Stimulated activated naive CD8-positive, alpha-beta T cell treated with anti-CD3 and anti-CD28 coated beads, Interleukin-15, amount 100 ng/mL, for 72 hours (primary cell): ENCODE data around the gene KRTAP4-9.
"Not testable (repeated sequence)": the region's sequence is repeated elsewhere in the genome, so short reads cannot be mapped to it uniquely, and the experiment has no call there.

ENCODE experiments used
- ATAC-seq: fragments of 150-1000 bp; cut with Tn5 transposase; 2 replicates; pipeline ENCODE4 v1.10.0; 2021; ENCODE audit warnings: mild to moderate bottlenecking, moderate library complexity
- DNase-seq, 2 donors: peaks; one replicate each; pipeline ENCODE4 v3.0.0; 2021 to 2022
- H3K27ac Mint-ChIP-seq, 2 donors: one replicate each; pipeline ENCODE4 v1.8.0; 2022; ENCODE audit warnings: mild to moderate bottlenecking in 2 of 2, mixed read lengths in 2 of 2, moderate library complexity in 2 of 2
- H3K27me3 Mint-ChIP-seq: one replicate; pipeline ENCODE4 v1.8.0; 2022; ENCODE audit warnings: mixed read lengths
- H3K4me1 Mint-ChIP-seq: one replicate; pipeline ENCODE4 v1.8.0; 2022; ENCODE audit warnings: mild to moderate bottlenecking, mixed read lengths
- H3K4me3 Mint-ChIP-seq, 2 donors: one replicate each; pipeline ENCODE4 v1.8.0; 2022; ENCODE audit warnings: mild to moderate bottlenecking in 2 of 2, mixed read lengths in 2 of 2, moderate library complexity in 1 of 2
- H3K9me3 Mint-ChIP-seq, 2 donors: one replicate each; pipeline ENCODE4 v1.8.0; 2022; ENCODE audit warnings: mixed read lengths in 2 of 2

The KRTAP4-9 gene

DNA sequence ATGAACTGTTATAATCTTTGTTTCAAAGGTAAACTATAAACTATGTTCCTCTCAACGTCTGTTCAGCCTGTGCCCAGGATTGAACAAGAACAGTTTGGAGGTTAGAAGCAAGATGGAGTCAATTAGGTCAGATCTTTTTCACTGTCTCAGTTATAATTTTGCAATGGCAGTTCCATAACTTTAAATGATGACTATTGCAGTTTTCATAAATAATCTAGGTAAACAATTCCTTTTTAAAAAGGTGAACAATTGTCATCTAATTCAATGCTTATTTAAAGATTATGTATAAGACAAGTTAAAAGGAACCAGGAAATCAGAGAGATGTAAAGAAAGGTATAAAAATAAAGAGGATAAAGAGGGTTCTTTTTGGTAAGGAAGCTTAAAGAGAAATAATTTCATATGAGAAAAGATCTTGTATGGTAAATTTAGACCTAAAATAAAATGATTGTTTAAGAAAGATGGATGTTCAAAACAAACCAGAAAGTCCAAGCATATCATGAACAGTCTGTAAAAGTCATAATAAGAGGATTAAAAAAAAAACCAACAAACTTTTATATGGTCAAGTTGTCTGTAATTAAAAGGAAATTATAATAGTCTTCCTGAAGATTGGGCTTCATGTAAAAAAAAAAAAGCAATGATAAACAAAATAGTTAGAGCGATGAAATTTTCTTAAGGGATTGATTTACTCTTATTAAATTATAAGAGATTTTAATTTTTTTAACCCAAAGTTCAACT is 6.1 kb downstream of the KRTAP4-9 start:
- peaks cover 19% of the 10 kb centered on the region for H3K4me1 Mint-ChIP-seq
- no peaks in the 10 kb centered on the region for H3K27me3 Mint-ChIP-seq
- no peak overlapping the region for H3K27ac Mint-ChIP-seq
- DNase-seq: no peak
- peaks cover 0 to 12% of the 10 kb centered on the region in 2 donors for H3K9me3 Mint-ChIP-seq
- no peak for ATAC-seq
- H3K4me3 Mint-ChIP-seq: no peak overlapping the region

DNA sequence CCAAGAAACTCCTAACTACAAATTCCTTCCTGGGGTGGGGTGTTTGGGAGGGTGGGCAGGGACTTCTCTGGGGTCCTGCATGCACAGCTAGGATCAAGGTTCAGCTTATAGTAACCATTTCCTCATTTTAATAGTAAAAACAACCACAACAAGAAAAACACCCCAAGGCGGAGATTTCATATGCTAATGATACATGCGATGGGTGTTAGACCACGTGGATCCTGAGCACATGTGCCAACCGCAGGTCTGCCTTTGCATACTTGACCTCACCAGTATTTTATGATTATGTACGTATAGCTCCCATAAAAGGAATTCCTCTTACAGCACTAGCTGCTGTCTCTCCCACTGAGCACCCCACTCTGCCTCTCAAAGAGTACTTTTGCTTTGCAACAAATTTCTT is 11.1 kb downstream of the KRTAP4-9 start:
- ATAC-seq (no peak), DNase-seq (no peak)
- no peak overlapping the region for H3K4me3 Mint-ChIP-seq
- H3K4me1 Mint-ChIP-seq: peaks cover 25% of the 10 kb centered on the region
- H3K27ac Mint-ChIP-seq: no peak overlapping the region
- H3K9me3 Mint-ChIP-seq: peaks cover 0 to 6% of the 10 kb centered on the region in 2 donors
- H3K27me3 Mint-ChIP-seq: no peaks in the 10 kb centered on the region

DNA sequence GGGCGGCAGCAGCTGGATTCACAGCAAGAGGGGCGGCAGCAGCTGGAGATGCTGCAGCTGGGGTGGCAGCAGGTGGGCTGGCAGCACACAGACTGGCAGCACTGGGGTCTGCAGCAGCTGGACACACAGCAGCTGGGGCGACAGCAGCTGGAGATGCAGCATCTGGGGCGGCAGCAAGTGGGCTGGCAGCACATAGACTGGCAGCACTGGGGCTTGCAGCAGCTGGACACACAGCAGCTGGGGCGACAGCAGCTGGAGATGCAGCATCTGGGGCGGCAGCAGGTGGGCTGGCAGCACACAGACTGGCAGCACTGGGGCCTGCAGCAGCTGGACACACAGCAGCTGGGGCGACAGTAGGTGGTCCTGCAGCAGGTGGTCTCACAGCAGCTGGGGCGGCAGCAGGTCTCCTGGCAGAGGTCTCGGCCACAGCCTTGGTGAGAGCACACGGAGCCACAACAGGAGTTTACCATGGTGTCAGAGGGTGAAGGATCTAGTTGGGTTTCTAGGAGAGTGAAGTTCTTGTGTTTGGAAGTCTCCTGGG is 12.7 kb downstream of the KRTAP4-9 start, which contains the start of gene KRTAP4-11:
Gene KRTAP4-11 (minus strand): TSS at position 528 of the 541 bp plus-strand sequence. CDS start 58 bp downstream, at position 470.
- H3K4me3 Mint-ChIP-seq, ATAC-seq, H3K27ac Mint-ChIP-seq, H3K9me3 Mint-ChIP-seq, H3K27me3 Mint-ChIP-seq, DNase-seq: not testable (repeated sequence)
- H3K4me1 Mint-ChIP-seq: peaks cover 27% of the 10 kb centered on the region

DNA sequence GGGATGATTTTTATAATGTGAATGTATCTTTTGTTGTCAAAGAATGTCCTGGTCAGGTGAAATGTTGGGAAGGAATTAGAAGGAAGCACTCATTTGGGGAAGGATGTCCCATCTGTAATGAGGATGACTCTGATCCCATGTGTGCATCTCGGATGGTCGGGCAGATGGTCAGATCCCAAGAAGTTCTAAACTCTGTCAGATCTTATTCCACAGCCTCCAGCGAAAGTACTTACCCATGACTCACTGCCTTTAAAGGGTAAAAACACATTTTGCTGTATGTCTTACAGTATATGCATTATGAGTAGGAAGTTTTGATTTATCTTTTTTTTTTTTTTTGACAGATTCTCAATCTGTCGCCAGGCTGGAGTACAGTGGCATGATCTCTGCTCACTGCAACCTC is 13.5 kb downstream of the KRTAP4-9 start:
- Mint-ChIP-seq H3K27ac (no peak overlapping the region), H3K27me3 (no peaks in the 10 kb centered on the region), H3K9me3 (peaks cover 0 to 7% of the 10 kb centered on the region in 2 donors), H3K4me3 (no peak overlapping the region), H3K4me1 (peaks cover 35% of the 10 kb centered on the region)
- no peak for ATAC-seq
- no peak for DNase-seq

DNA sequence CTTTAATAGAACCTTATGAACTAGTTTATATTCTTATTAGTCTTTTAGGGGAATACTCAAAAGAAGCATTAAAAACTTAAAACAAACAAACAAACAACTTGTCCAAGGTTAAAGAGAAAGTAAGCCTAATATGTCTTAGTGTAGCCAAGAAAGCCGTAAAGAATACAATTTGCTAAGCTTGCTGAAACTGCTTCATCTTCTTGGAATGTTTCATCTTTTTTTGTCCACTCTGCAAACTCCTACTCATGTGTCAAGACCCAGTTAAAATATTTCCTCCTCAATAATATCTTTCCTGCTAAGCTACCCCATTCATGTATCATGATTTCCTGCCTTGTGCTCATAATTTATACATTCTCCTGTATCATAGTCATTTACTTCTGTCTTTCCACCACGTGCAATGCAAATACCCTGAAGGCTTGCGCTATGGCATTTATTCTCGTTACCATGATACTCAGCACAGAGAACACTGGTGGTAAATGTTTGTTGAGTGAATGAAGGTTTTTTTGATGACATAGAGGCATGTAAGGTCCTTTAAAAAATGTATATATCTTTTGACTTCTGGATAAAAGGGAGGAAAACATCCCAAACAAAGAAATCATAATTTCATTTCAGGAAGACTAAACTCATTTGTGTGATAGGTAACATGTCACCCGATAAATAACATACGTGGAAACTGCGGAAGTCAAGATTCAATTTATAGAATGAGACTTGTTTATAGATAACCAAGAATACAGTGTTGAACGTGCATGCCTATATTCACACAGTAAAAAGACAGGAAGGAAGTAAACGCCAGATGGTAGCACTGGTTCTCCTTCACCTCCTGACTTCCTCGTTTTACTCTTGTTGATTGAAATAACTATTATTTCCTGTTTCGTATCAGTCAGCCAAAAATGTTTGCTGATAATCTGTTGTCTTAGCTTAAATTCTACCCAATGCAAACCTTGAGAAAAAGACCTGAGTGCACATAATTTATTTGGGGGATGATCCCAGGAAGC is 14.8 kb downstream of the KRTAP4-9 start:
- DNase-seq, H3K9me3 Mint-ChIP-seq, H3K27me3 Mint-ChIP-seq: not testable (repeated sequence)
- Mint-ChIP-seq H3K27ac (peak overlapping the region; percentile 89 to 91), H3K4me3 (peak overlapping the region; percentile 29 to 60), H3K4me1 (peaks cover 48% of the 10 kb centered on the region)
- ATAC-seq: peak; percentile 45

DNA sequence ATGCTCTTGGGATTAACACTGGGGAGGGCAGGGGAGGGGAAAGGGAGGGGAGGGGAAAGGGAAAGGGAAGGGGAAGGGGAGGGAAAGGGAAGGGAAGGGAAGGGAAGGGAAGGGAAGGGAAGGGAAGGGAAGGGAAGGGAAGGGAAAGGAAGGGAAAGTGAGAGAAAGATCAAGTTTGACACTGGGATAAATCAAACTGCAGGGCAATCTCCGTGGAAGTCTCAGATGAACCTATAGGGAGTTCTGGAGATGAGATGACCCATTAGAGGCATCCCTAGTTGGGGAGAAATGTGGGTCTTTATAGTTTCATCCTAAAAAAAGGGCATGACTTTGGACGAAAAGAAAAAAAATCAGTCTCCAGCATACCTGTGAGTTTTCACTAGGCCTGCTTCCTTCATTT is 16.6 kb downstream of the KRTAP4-9 start:
- Mint-ChIP-seq H3K4me1 (peaks cover 59% of the 10 kb centered on the region), H3K4me3 (no peak overlapping the region), H3K27ac (no peak overlapping the region), H3K27me3 (no peaks in the 10 kb centered on the region), H3K9me3 (peaks cover 0 to 7% of the 10 kb centered on the region in 2 donors)
- no peak for ATAC-seq
- no peak for DNase-seq

DNA sequence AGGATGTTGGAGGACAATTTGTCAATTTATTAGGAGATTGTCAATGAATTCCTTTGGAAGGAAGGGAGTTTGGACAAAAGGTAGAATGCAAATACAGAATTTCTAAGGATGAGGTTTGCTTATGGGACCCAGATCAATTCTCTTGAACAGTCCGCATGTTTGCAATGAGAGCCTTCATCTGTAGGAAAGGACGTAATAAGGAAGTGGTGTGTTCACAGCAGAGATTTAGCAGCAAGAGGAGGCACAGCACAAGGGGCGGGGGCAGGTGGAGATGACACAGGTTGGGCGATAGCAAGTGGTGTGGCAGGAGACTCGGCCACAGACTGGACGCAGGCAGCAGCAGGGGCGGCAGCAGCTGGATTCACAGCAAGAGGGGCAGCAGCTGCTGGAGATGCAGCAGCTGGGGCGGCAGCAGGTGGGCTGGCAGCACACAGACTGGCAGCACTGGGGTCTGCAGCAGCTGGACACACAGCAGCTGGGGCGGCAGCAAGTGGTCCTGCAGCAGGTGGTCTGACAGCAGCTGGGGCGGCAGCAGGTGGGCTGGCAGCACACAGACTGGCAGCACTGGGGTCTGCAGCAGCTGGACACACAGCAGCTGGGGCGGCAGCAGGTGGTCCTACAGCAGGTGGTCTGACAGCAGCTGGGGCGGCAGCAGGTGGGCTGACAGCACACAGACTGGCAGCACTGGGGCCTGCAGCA is 18.3 kb downstream of the KRTAP4-9 start:
- not testable (repeated sequence) for ATAC-seq, DNase-seq, H3K9me3 Mint-ChIP-seq, H3K27me3 Mint-ChIP-seq
- Mint-ChIP-seq H3K27ac (peak overlapping the region in 1 of 2 donors; percentile 76), H3K4me1 (peaks cover 61% of the 10 kb centered on the region), H3K4me3 (peak overlapping the region; percentile 72)

DNA sequence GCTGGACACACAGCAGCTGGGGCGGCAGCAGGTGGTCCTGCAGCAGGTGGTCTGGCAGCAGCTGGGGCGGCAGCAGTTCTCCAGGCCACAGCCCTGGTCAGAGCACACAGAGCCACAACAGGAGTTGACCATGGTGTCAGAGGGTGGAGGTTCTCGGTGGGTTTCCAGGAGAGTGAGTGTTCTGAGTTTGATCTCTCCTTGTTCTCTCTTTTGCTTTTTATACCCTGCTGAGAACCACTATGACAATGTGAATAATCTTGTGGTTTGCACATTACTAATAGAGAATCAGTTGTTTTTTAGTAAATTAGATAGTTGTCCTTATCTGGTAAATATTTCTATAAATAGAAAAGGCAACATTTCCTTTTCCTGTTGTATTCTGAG is 18.8 kb downstream of the KRTAP4-9 start, which contains the start of gene KRTAP4-12:
Gene KRTAP4-12 (minus strand): TSS at position 192 of the 381 bp plus-strand sequence. CDS start 60 bp downstream, at position 132.
- not testable (repeated sequence) for H3K9me3 Mint-ChIP-seq, H3K27me3 Mint-ChIP-seq, ATAC-seq, DNase-seq
- Mint-ChIP-seq H3K27ac (peak within 1 kb of the TSS in 1 of 2 donors; percentile 76), H3K4me1 (peaks cover 62% of the 10 kb centered on the region), H3K4me3 (peak within 1 kb of the TSS; percentile 72)

DNA sequence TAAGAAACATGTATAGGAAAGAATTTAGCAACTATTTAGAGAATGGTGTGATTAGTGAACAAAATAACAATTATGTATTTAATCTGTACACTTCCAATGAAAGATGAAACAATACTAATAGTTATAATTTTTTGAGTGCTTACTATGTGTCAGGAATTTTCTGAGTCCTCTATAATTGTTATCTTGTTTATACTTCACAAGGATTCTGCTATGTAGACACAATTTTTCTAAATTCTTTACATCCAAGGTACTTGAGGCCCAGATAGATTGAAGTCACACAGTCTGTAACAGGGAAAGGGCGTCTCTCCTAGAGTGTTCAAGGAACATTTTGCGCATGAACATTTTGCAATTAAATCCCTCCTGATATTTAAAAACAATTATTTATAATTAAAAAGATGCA is 19.9 kb downstream of the KRTAP4-9 start:
- H3K27me3 Mint-ChIP-seq: no peaks in the 10 kb centered on the region
- H3K9me3 Mint-ChIP-seq: peaks cover 0 to 7% of the 10 kb centered on the region in 2 donors
- peaks cover 65% of the 10 kb centered on the region for H3K4me1 Mint-ChIP-seq
- no peak for ATAC-seq
- no peak overlapping the region for H3K27ac Mint-ChIP-seq
- no peak for DNase-seq
- no peak overlapping the region for H3K4me3 Mint-ChIP-seq

DNA sequence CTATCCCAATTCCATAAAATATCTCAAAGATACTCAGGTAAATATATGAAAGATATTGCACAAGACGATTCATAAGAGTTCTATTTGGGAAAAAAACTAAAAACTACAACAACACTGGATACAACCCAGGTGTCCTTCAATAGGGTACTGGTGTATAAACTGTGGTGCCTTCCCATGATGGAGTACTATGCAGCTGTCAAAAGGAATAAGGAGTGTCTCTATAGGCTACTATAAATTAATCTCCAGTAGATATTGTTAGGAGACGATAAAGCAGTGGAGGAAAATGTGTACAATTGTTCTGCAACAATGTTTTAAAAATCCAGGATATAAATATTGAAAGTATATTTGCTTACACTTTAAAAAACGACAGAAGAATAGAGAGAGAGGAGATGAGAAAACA is 21.2 kb downstream of the KRTAP4-9 start:
- H3K4me1 Mint-ChIP-seq: peaks cover 68% of the 10 kb centered on the region
- DNase-seq: no peak
- no peak for ATAC-seq
- H3K9me3 Mint-ChIP-seq: peaks cover 0 to 3% of the 10 kb centered on the region in 2 donors
- no peaks in the 10 kb centered on the region for H3K27me3 Mint-ChIP-seq
- no peak overlapping the region for H3K27ac Mint-ChIP-seq
- H3K4me3 Mint-ChIP-seq: no peak overlapping the region

DNA sequence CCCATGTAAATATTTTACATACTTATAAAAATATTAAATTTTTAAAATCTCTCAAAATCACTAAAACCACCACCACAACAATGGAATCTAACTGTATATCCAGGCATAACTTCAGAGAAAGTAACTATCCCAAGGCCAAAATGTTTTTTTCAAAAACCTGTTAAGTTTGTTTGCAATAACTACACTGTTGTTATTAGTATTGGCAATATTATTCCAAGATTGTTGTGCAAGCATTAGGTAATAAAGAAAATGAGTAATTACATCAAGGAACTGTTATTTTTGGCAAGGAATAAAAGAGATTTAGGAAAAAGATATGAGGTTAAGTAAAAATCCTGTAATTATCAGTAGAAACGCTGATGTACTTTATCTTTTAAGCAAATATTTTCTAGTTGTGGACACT is 22.2 kb downstream of the KRTAP4-9 start:
- DNase-seq (no peak), ATAC-seq (no peak)
- peaks cover 0 to 1% of the 10 kb centered on the region in 2 donors for H3K9me3 Mint-ChIP-seq
- H3K27ac Mint-ChIP-seq: no peak overlapping the region
- H3K4me1 Mint-ChIP-seq: peaks cover 77% of the 10 kb centered on the region
- H3K27me3 Mint-ChIP-seq: no peaks in the 10 kb centered on the region
- no peak overlapping the region for H3K4me3 Mint-ChIP-seq

DNA sequence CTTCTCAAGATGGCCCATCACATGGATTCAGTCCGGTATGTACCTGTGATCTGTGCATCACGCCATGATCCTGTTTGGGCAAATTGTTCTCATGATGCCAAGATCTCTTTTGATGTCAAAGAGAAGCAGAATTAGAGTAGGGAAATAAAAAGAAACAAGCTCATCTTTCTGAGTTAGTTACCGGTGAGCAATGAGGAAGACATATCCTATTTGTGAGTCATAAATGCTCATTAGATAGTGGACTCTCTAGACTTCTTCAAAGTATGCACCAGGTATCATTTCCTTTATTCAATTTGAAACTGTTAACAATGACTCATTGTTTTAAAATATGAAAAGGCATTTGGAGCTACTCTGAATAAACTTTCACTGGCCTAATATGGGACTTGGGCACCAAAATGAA is 26.8 kb downstream of the KRTAP4-9 start:
- Mint-ChIP-seq H3K4me1 (peaks cover 52% of the 10 kb centered on the region), H3K27me3 (no peaks in the 10 kb centered on the region), H3K4me3 (no peak overlapping the region), H3K27ac (no peak overlapping the region), H3K9me3 (no peaks in the 10 kb centered on the region)
- ATAC-seq (peak; percentile 61), DNase-seq (no peak)

DNA sequence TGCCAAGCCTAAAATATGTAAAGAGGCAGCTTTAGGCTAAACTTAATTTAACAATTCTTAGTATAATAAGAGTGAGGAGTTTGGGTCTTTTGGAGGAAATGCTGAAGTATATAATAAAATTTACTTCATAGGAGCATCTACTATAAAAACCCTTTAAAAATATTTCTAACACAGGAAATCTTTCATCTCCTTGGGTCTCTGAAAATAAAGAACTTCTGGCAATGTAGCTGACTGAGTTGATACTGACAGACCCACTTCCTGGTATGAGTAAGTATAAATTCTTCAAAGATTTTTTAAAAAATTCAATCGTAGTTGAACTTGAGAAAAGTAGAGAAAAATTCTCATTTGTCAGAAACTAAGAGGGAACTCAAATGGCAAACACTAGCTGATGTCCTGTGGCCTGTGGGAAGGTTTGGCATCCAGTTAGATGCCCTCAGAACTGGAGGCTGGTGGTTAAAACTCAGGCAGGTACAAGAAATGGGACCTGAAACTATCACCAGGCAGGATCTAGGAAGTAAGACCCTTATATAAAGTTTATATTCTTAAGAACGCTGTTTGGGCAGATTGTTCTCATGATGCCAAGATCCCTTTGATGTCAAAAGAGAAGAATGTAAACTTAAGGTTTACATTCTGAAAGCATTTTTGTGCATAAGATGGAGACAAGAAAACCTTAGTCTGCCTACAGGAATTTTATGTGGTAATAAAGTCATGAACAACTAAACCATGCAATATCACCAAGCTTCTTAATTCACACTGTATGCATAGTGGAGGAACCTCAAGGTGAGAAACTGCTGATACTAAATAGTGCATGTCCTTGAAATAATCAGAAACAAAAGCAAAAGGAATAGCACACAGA is 28.9 kb downstream of the KRTAP4-9 start:
- no peaks in the 10 kb centered on the region for H3K27me3 Mint-ChIP-seq
- ATAC-seq (no peak), DNase-seq (no peak)
- H3K4me3 Mint-ChIP-seq: peak overlapping the region in 1 of 2 donors; percentile 70
- H3K27ac Mint-ChIP-seq: peak overlapping the region in 1 of 2 donors; percentile 75
- peaks cover 41% of the 10 kb centered on the region for H3K4me1 Mint-ChIP-seq
- H3K9me3 Mint-ChIP-seq: peaks cover 0 to 7% of the 10 kb centered on the region in 2 donors

DNA sequence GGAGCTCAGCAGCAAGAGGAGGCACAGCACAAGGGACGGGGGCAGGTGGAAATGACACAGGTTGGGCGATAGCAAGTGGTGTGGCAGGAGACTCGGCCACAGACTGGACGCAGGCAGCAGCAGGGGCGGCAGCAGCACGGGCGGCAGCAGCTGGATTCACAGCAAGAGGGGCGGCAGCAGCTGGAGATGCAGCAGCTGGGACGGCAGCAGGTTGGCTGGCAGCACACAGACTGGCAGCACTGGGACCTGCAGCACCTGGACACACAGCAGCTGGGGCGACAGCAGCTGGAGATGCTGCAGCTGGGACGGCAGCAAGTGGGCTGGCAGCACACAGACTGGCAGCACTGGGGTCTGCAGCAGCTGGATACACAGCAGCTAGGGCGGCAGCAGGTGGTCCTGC is 34.7 kb downstream of the KRTAP4-9 start:
- not testable (repeated sequence) for H3K4me1 Mint-ChIP-seq, DNase-seq, H3K27ac Mint-ChIP-seq, H3K27me3 Mint-ChIP-seq, H3K4me3 Mint-ChIP-seq, ATAC-seq
- H3K9me3 Mint-ChIP-seq: peaks cover 28 to 43% of the 10 kb centered on the region in 2 donors
